ENCODE measurements around the gene OTUD4.

GRCh38 chr4:145153904-145154298, 26.5 kb downstream of the OTUD4 start:
- TF ChIP-seq EZH2 (IDR thresholded peaks at IDR 0.05): no peak
- TF ChIP-seq POLR2AphosphoS5 (IDR thresholded peaks at IDR 0.05; ENCODE audit: borderline replicate concordance, low read depth, low read length): no peak
- TF ChIP-seq FOXP2 (optimal IDR thresholded peaks at IDR 0.05; ENCODE audit: control extremely low read depth, extremely low read length, insufficient read depth): no peak
